ENCODE measurements around the gene SEPHS2. TPM values are rescaled to one million over a fixed set of nuclear protein-coding genes. Genes with fewer than 3 reads are reported as not detected.
"Not testable (repeated sequence)": the region's sequence is repeated elsewhere in the genome, so short reads cannot be mapped to it uniquely, and the experiment has no call there.

SEPHS2 gene
- total and polyA plus RNA-seq, 8 donors, result 30.7 to 167 (median 43.6) TPM

DNA sequence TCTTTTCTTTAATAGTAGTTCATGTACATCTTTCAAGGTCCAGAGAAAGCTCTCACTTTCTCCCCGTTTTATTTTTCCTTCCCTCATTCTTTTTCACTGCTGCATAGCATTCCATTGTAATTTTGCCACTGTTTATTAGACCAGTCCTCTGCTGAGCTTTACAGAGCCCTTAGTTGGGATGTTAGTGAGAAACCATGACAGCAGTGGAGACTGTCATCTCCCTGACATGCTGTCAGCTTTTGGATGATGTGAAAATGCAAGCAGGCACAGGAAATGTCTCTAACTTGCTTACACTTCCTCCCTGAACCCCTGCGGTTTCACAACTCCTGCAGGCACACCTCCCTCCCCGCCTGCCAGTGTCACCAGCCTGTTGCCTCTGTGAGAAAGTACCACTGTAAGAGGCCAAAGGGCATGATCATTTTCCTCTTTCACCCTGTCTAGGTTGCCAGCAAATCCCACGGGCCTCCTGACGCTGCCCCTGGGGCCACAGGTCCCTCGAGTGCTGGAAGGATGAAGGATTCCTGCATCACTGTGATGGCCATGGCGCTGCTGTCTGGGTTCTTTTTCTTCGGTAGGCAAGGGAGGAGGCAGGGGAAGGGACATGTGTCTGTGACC is 26.8 kb upstream of the SEPHS2 start, which contains the start of gene ITGAL:
Gene ITGAL (plus strand): TSS at position 415 of the 615 bp plus-strand sequence. CDS start 96 bp downstream, at position 511.
- Histone ChIP-seq H3K4me1 (peaks cover 0 to 7% (median 3%) of the 10 kb centered on the region in 4 donors), H3K9me3 (no peaks in the 10 kb centered on the region), H3K4me3 (peak within 1 kb of the TSS; percentile 6 to 43 (median 30)), H3K27ac (peak within 1 kb of the TSS; percentile 14 to 78 (median 34)), H3K36me3 (no peaks in the 10 kb centered on the region), H3K27me3 (peaks cover 0 to 34% (median 11%) of the 10 kb centered on the region in 3 donors)
- TF ChIP-seq POLR2AphosphoS5 (IDR thresholded peaks at IDR 0.05) (peak in 1 of 3 donors; percentile 52), EP300 (IDR thresholded peaks at IDR 0.05) (no peak)
- WGBS, 5 donors, result 50 to 70% (median 62%) methylated on average over 8 of the region's 8 CpGs
- intact Hi-C loops (cut with DNase I; ENCODE audit: low total_unique reads), result no loop called here
- DNase-seq, result peak; percentile 56 to 71

DNA sequence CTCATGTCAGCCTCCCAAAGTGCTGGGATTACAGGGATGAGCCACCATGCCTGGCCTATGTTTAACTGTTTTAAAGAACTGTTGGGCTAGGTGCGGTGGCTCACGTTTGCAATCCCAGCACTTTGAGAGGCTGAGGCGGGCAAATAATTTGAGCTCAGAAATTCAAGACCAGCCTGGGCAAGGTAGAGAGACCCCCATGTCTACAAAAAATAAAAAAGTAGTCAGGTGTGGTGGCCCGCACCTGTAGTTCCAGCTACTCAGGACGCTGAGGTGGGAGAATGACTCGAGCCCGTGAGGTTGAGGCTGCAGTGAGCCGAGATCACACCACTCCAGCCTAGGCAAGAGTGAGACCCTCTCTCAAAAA is 24.9 kb upstream of the SEPHS2 start:
- Histone ChIP-seq H3K27me3 (peaks cover 0 to 34% (median 11%) of the 10 kb centered on the region in 3 donors), H3K4me3 (no peak overlapping the region), H3K36me3 (no peaks in the 10 kb centered on the region), H3K9me3 (no peaks in the 10 kb centered on the region), H3K4me1 (peaks cover 0 to 7% (median 3%) of the 10 kb centered on the region in 4 donors), H3K27ac (peak overlapping the region in 2 of 5 donors; percentile 46 to 78)
- DNase-seq, result no peak
- 82 to 90% (median 87%) methylated on average over 8 of the region's 8 CpGs for WGBS, 5 donors
- intact Hi-C loops (cut with DNase I; ENCODE audit: low total_unique reads), result no loop called here
- TF ChIP-seq EP300 (IDR thresholded peaks at IDR 0.05) (no peak), POLR2AphosphoS5 (IDR thresholded peaks at IDR 0.05) (no peak), POLR2A (IDR thresholded peaks at IDR 0.05) (no peak)
- TF ChIP-seq, protein P1, sequence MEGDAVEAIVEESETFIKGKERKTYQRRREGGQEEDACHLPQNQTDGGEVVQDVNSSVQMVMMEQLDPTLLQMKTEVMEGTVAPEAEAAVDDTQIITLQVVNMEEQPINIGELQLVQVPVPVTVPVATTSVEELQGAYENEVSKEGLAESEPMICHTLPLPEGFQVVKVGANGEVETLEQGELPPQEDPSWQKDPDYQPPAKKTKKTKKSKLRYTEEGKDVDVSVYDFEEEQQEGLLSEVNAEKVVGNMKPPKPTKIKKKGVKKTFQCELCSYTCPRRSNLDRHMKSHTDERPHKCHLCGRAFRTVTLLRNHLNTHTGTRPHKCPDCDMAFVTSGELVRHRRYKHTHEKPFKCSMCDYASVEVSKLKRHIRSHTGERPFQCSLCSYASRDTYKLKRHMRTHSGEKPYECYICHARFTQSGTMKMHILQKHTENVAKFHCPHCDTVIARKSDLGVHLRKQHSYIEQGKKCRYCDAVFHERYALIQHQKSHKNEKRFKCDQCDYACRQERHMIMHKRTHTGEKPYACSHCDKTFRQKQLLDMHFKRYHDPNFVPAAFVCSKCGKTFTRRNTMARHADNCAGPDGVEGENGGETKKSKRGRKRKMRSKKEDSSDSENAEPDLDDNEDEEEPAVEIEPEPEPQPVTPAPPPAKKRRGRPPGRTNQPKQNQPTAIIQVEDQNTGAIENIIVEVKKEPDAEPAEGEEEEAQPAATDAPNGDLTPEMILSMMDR (IDR thresholded peaks at IDR 0.05), result no peak

GRCh38 chr16:30470170-30470512 is 24.5 kb upstream of the SEPHS2 start:
- H3K27ac ChIP-seq, result peak overlapping the region in 2 of 5 donors; percentile 46 to 78
- no peak for TF ChIP-seq EP300 (IDR thresholded peaks at IDR 0.05)

GRCh38 chr16:30464078-30464477 is 18.4 kb upstream of the SEPHS2 start:
- intact Hi-C loops (cut with DNase I; ENCODE audit: low total_unique reads), result no loop called here
- 86 to 96% (median 94%) methylated on average over 7 of the region's 7 CpGs for WGBS, 5 donors
- no peak for DNase-seq
- no peak overlapping the region for H3K27ac ChIP-seq
- no peak overlapping the region for H3K4me3 ChIP-seq
- no peak for TF ChIP-seq POLR2AphosphoS5 (IDR thresholded peaks at IDR 0.05)
- TF ChIP-seq, protein P1 (IDR thresholded peaks at IDR 0.05), result no peak
- no peak for TF ChIP-seq POLR2A (IDR thresholded peaks at IDR 0.05)
- TF ChIP-seq EP300 (IDR thresholded peaks at IDR 0.05), result no peak
- H3K36me3 ChIP-seq, result no peaks in the 10 kb centered on the region
- H3K27me3 ChIP-seq, result no peaks in the 10 kb centered on the region
- peaks cover 0 to 1% (median 0%) of the 10 kb centered on the region in 4 donors for H3K4me1 ChIP-seq
- H3K9me3 ChIP-seq, result no peaks in the 10 kb centered on the region

More at GRCh38 chr16:30470170-30470512, 24.5 kb upstream of the SEPHS2 start:
- WGBS, 5 donors, result 73 to 88% (median 83%) methylated on average over 3 of the region's 3 CpGs
- no peaks in the 10 kb centered on the region for H3K36me3 ChIP-seq
- intact Hi-C loops (cut with DNase I; ENCODE audit: low total_unique reads), result no loop called here
- no peaks in the 10 kb centered on the region for H3K9me3 ChIP-seq
- H3K27me3 ChIP-seq, result peaks cover 0 to 30% (median 11%) of the 10 kb centered on the region in 3 donors
- DNase-seq, result no peak
- no peak overlapping the region for H3K4me3 ChIP-seq
- peaks cover 0 to 7% (median 3%) of the 10 kb centered on the region in 4 donors for H3K4me1 ChIP-seq

DNA sequence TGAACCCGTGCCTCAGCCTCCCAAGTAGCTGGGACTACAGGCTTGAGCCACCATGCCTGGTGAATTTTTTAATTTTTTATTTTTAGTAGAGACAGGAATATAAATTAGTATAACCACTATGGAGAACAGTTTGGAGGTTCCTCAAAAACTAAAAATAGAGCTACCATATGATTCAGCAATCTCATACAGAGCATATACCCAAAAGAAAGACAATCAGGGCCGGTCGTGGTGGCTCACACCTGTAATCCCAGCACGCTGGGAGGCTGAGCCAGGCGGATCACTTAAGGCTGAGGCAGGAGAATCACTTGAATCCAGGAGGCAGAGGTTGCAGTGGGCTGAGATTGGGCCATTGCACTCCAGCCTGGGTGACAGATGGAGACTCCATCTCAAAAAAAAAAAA is 15.8 kb upstream of the SEPHS2 start:
- H3K27me3 ChIP-seq; H3K4me3 ChIP-seq; H3K36me3 ChIP-seq; H3K4me1 ChIP-seq; H3K9me3 ChIP-seq; DNase-seq; H3K27ac ChIP-seq; intact Hi-C loops (cut with DNase I; ENCODE audit: low total_unique reads): not testable (repeated sequence)
- 84 to 93% (median 90%) methylated on average over 5 of the region's 5 CpGs for WGBS, 5 donors

DNA sequence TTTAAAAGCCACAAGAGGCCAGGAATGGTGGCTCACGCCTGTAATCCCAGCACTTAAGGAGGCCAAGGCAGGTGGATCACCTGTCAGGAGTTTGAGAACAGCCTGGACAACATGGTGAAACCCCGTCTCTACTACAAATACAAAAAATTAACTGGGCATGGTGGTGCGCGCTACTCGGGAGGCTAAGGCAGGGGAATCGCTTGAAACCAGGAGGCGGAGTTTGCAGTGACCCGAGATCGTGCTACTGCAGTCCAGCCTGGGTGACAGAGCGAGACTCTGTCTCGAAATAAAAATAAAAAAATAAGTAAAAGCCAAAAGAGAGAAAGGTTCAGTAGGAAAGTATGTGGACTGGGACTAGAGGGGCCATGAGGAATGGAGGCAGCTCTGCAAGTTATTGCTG is 13.8 kb upstream of the SEPHS2 start:
- no peaks in the 10 kb centered on the region for H3K9me3 ChIP-seq
- WGBS, 5 donors, result 85 to 92% (median 87%) methylated on average over 11 of the region's 11 CpGs
- intact Hi-C loops (cut with DNase I; ENCODE audit: low total_unique reads), result no loop called here
- no peak for DNase-seq
- TF ChIP-seq EP300 (IDR thresholded peaks at IDR 0.05), result no peak
- TF ChIP-seq POLR2AphosphoS5 (IDR thresholded peaks at IDR 0.05), result no peak
- TF ChIP-seq, protein P1 (IDR thresholded peaks at IDR 0.05), result no peak
- no peak for TF ChIP-seq POLR2A (IDR thresholded peaks at IDR 0.05)
- peaks cover 0 to 3% (median 0%) of the 10 kb centered on the region in 4 donors for H3K4me1 ChIP-seq
- H3K27ac ChIP-seq, result peak overlapping the region in 1 of 5 donors; percentile 50
- no peaks in the 10 kb centered on the region for H3K36me3 ChIP-seq
- H3K27me3 ChIP-seq, result no peaks in the 10 kb centered on the region
- H3K4me3 ChIP-seq, result no peak overlapping the region

Measured in stomach (tissue), 9 donors.